Fibroblast of mammary gland (primary cell): ENCODE measurements around the gene SNHG17.

Experiments used
- DNase-seq: peaks from one replicate; pipeline ENCODE4 v3.0.0-alpha.2; 2010; ENCODE audit warnings: low read depth
- H3K4me3 ChIP-seq: 2 replicates; pipeline ENCODE4 v1.5.1; 2011; ENCODE audit warnings: low read depth, mild to moderate bottlenecking, low read length, moderate library complexity; ENCODE audit not compliant: control insufficient read depth
- CTCF ChIP-seq: conservative IDR thresholded peaks from 2 replicates; pipeline ENCODE4 v1.5.1; 2011; ENCODE audit warnings: low read depth, low read length, inconsistent platforms; ENCODE audit not compliant: control insufficient read depth, insufficient read depth

SNHG17 gene

GRCh38 chr20:38454556-38455473, 19.7 kb upstream of the SNHG17 start:
- DNase-seq = no peak

GRCh38 chr20:38453941-38454340, 18.8 kb upstream of the SNHG17 start:
- no peak for TF ChIP-seq CTCF
- H3K4me3 ChIP-seq = no peak overlapping the region
- DNase-seq = no peak

More at GRCh38 chr20:38454556-38455473, 19.7 kb upstream of the SNHG17 start:
- no peak for TF ChIP-seq CTCF
- no peak overlapping the region for H3K4me3 ChIP-seq

GRCh38 chr20:38452880-38453624, 17.9 kb upstream of the SNHG17 start:
- peak; percentile 69 for DNase-seq
- no peak for TF ChIP-seq CTCF
- no peak overlapping the region for H3K4me3 ChIP-seq

GRCh38 chr20:38450412-38450975, 15.4 kb upstream of the SNHG17 start:
- no peak overlapping the region for H3K4me3 ChIP-seq
- no peak for TF ChIP-seq CTCF
- DNase-seq = peak; percentile 63

GRCh38 chr20:38449046-38449445, 13.9 kb upstream of the SNHG17 start:
- DNase-seq = no peak
- TF ChIP-seq CTCF = no peak
- no peak overlapping the region for H3K4me3 ChIP-seq

- no peak overlapping the region for H3K4me3 ChIP-seq
Observed at GRCh38 chr20:38447931-38448675, 13.0 kb upstream of the SNHG17 start.

More at GRCh38 chr20:38447931-38448675, 13.0 kb upstream of the SNHG17 start:
- TF ChIP-seq CTCF = no peak
- DNase-seq = no peak
